Fibroblast of lung (primary cell): ENCODE measurements around the gene CCR7. TPM values are rescaled to one million over a fixed set of nuclear protein-coding genes. Genes with fewer than 3 reads are reported as not detected.

Experiments used
- DNase-seq, 2 donors: peaks; one replicate each; pipeline versions ENCODE4 v3.0.0 to v3.0.0-alpha.2; 2010; ENCODE audit warnings: low read depth in 2 of 2
- H2AFZ ChIP-seq: 2 replicates; pipeline ENCODE4 v1.5.1; 2012; ENCODE audit warnings: low read length, control low read depth, inconsistent platforms
- H3K27ac ChIP-seq: 2 replicates; pipeline ENCODE4 v1.5.1; 2011; ENCODE audit warnings: low read length, control low read depth; ENCODE audit not compliant: insufficient read depth
- H3K27me3 ChIP-seq: 2 replicates; pipeline ENCODE4 v1.5.1; 2011; ENCODE audit warnings: mild to moderate bottlenecking, low read length; ENCODE audit not compliant: control insufficient read depth, insufficient read depth
- H3K36me3 ChIP-seq: 2 replicates; pipeline ENCODE4 v1.5.1; 2011; ENCODE audit warnings: low read length; ENCODE audit not compliant: control insufficient read depth, insufficient read depth
- H3K4me1 ChIP-seq: 2 replicates; pipeline ENCODE4 v1.5.1; 2011; ENCODE audit warnings: low read length; ENCODE audit not compliant: control insufficient read depth, insufficient read depth; ENCODE audit errors: extremely low read depth
- H3K4me2 ChIP-seq: 2 replicates; pipeline ENCODE4 v1.5.1; 2011; ENCODE audit warnings: low read length, control low read depth; ENCODE audit not compliant: insufficient read depth; ENCODE audit errors: extremely low read depth
- H3K4me3 ChIP-seq, 4 experiments: fragments of 200-600 bp in 1 of 4; sonication (generic) in 1 of 4; replicated peaks in 1 of 4; 2 replicates each; pipeline ENCODE4 v1.5.1; 2011 to 2016; ENCODE audit warnings: low read length in 4 of 4, low read depth in 3 of 4, mild to moderate bottlenecking in 3 of 4, control low read depth in 2 of 4, inconsistent platforms in 1 of 4, mixed read lengths in 1 of 4; ENCODE audit not compliant: insufficient read depth in 1 of 4; ENCODE audit errors: control extremely low read depth in 1 of 4
- H3K79me2 ChIP-seq: 2 replicates; pipeline ENCODE4 v1.5.1; 2012; ENCODE audit warnings: mild to moderate bottlenecking, low read length, inconsistent platforms; ENCODE audit not compliant: control insufficient read depth, insufficient read depth
- H3K9ac ChIP-seq: 2 replicates; pipeline ENCODE4 v1.5.1; 2011; ENCODE audit warnings: mild to moderate bottlenecking, low read length, control low read depth; ENCODE audit not compliant: insufficient read depth
- H3K9me3 ChIP-seq: 2 replicates; pipeline ENCODE4 v1.5.1; 2012; ENCODE audit warnings: low read depth, low read length; ENCODE audit not compliant: control insufficient read depth, insufficient read depth
- H4K20me1 ChIP-seq: 2 replicates; pipeline ENCODE4 v1.5.1; 2011; ENCODE audit warnings: low read length; ENCODE audit not compliant: control insufficient read depth, insufficient read depth; ENCODE audit errors: extremely low read depth
- EZH2 ChIP-seq: IDR thresholded peaks from 2 replicates; pipeline ENCODE4 v1.5.1; 2012; ENCODE audit warnings: low read length, control low read depth, mild to moderate bottlenecking; ENCODE audit errors: missing control alignments
- polyA plus RNA-seq, 2 donors: library from polyadenylated mRNA; depleted of rRNA in 1 of 2; stranded (reverse) in 1 of 2; unstranded in 1 of 2; fragments of >200 nt; gene quantifications; 2 replicates each; pipeline ENCODE4 v1.2.1, GENCODE V29; 2011 to 2012; ENCODE audit warnings: missing spikeins in 1 of 2
- total RNA-seq: library from RNA; depleted of rRNA; stranded (reverse); fragments of >200 nt; gene quantifications from 2 replicates; pipeline ENCODE4 v1.2.1, GENCODE V29; 2014
- TF ChIP-seq, protein P1 (sequence below), 2 donors: IDR thresholded peaks in 1 of 2; conservative IDR thresholded peaks in 1 of 2; 1 replicate in 1 of 2; 2 replicates in 1 of 2; pipeline ENCODE4 v1.5.1; 2011 to 2012; ENCODE audit warnings: low read length in 2 of 2, control low read depth in 1 of 2, inconsistent platforms in 1 of 2, low read depth in 1 of 2, mild to moderate bottlenecking in 1 of 2

The CCR7 gene
- total and polyA plus RNA-seq, 2 donors (not counting 1 experiment from before 2014, with no cell fraction given) = under 0.01 to 0.10 TPM

DNA sequence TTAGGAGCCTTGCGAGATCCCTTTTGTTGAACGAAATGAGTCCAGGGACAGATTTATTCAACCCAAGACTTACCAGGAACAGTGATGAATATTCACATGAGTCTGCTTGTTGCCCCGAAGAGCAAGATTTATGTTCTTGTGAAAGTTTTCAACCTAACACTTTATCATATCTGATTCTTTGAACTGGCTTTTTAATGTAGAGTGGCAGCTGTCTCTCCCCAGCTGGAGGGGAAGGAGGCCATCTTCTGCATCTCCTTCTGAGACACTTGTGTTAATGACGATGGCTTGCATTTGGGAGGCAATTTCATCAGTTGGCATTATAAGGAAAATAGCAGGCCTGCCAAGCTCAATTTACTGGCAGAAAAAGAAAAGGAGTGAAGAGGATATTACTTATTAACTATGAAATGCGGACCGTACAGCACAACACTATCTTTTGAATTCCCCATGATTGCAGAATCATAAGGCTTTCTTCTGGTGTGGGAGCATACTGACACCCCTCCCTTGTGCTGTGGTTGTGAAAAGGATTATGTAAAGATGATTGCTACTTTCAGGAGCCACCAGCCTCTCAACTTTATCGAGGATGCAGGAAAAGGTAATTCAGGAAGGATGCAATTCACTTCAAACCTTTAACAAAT lies 46.7 kb upstream of the CCR7 start:
- no peaks in the 10 kb centered on the region for H3K36me3 ChIP-seq
- no peaks in the 10 kb centered on the region for H3K4me1 ChIP-seq
- H3K27ac ChIP-seq = no peak overlapping the region
- H3K27me3 ChIP-seq = peaks cover 27% of the 10 kb centered on the region
- no peaks in the 10 kb centered on the region for H3K9me3 ChIP-seq
- H2AFZ ChIP-seq = no peak overlapping the region
- H3K79me2 ChIP-seq = no peaks in the 10 kb centered on the region
- no peaks in the 10 kb centered on the region for H4K20me1 ChIP-seq
- no peak overlapping the region for H3K9ac ChIP-seq
- H3K4me2 ChIP-seq = no peak overlapping the region
- no peak for TF ChIP-seq EZH2
- TF ChIP-seq, protein P1, sequence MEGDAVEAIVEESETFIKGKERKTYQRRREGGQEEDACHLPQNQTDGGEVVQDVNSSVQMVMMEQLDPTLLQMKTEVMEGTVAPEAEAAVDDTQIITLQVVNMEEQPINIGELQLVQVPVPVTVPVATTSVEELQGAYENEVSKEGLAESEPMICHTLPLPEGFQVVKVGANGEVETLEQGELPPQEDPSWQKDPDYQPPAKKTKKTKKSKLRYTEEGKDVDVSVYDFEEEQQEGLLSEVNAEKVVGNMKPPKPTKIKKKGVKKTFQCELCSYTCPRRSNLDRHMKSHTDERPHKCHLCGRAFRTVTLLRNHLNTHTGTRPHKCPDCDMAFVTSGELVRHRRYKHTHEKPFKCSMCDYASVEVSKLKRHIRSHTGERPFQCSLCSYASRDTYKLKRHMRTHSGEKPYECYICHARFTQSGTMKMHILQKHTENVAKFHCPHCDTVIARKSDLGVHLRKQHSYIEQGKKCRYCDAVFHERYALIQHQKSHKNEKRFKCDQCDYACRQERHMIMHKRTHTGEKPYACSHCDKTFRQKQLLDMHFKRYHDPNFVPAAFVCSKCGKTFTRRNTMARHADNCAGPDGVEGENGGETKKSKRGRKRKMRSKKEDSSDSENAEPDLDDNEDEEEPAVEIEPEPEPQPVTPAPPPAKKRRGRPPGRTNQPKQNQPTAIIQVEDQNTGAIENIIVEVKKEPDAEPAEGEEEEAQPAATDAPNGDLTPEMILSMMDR (conservative IDR thresholded peaks at IDR 0.05 in 1 of 2, IDR thresholded peaks at IDR 0.05 in 1 of 2; ENCODE audit: low read depth in 1 of 2, low read length in 2 of 2) = no peak
- no peak for DNase-seq
- H3K4me3 ChIP-seq = no peak overlapping the region

DNA sequence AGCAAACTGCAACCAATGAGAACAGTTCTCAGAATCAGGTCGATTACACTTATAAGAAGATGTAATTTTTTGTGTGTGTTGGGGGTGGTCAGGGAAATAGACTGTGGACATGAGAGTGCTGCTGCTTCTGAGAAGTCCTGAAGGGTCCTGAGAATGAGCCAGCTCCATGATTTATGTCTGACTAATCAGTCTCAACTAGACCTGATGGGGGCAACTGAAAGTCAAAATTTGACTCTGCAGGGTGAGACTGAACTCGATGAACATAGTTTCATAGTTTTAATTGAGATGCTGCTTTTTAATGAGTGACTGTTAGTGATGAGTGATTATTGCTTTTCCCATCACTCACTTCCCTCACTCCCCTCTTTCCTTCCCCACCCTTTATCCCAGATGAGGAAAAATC lies 45.1 kb upstream of the CCR7 start:
- Histone ChIP-seq H2AFZ (no peak overlapping the region), H3K9me3 (no peaks in the 10 kb centered on the region), H3K27ac (no peak overlapping the region), H3K36me3 (no peaks in the 10 kb centered on the region), H3K4me3 (no peak overlapping the region), H3K4me2 (no peak overlapping the region), H3K27me3 (peaks cover 26% of the 10 kb centered on the region), H3K79me2 (no peaks in the 10 kb centered on the region), H3K4me1 (no peaks in the 10 kb centered on the region), H3K9ac (no peak overlapping the region), H4K20me1 (no peaks in the 10 kb centered on the region)
- TF ChIP-seq, protein P1 (conservative IDR thresholded peaks at IDR 0.05 in 1 of 2, IDR thresholded peaks at IDR 0.05 in 1 of 2; ENCODE audit: low read depth in 1 of 2, low read length in 2 of 2) = no peak
- TF ChIP-seq EZH2 = no peak
- DNase-seq = no peak

DNA sequence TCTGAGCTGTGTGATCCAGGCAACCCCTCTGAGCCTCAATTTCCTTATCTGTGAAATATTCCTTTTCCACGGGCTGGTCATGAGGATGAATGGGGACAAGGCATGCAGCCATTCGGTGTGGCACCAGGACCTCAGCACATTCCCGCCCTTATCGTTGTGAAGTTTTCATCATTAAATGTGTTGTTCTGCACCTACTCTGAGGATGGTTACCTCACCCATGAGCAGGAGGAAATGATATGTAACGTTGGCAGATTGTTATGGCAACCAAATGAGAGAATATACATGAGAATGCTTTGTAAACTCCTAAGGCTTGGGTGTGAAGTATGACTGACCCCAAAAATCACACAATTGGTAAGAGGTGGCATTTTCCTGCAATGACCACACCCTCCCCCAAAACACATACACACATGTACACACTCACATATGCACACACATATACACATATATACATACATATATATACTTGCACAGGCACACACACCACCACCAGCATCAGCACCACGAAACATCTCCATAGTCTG lies 42.8 kb upstream of the CCR7 start:
- no peaks in the 10 kb centered on the region for H3K36me3 ChIP-seq
- H3K4me3 ChIP-seq = no peak overlapping the region
- H3K9me3 ChIP-seq = no peaks in the 10 kb centered on the region
- no peak overlapping the region for H3K4me2 ChIP-seq
- H3K9ac ChIP-seq = no peak overlapping the region
- H2AFZ ChIP-seq = no peak overlapping the region
- DNase-seq = no peak
- peaks cover 27% of the 10 kb centered on the region for H3K27me3 ChIP-seq
- no peak overlapping the region for H3K27ac ChIP-seq
- no peaks in the 10 kb centered on the region for H3K79me2 ChIP-seq
- no peaks in the 10 kb centered on the region for H3K4me1 ChIP-seq
- no peak for TF ChIP-seq EZH2
- TF ChIP-seq, protein P1 (conservative IDR thresholded peaks at IDR 0.05 in 1 of 2, IDR thresholded peaks at IDR 0.05 in 1 of 2; ENCODE audit: low read depth in 1 of 2, low read length in 2 of 2) = no peak
- no peaks in the 10 kb centered on the region for H4K20me1 ChIP-seq
